ENCODE measurements around the gene NNMT. TPM values are rescaled to one million over a fixed set of nuclear protein-coding genes. Genes with fewer than 3 reads are reported as not detected.

NNMT gene
- 192 and 615 TPM in 2 replicates for total RNA-seq

DNA sequence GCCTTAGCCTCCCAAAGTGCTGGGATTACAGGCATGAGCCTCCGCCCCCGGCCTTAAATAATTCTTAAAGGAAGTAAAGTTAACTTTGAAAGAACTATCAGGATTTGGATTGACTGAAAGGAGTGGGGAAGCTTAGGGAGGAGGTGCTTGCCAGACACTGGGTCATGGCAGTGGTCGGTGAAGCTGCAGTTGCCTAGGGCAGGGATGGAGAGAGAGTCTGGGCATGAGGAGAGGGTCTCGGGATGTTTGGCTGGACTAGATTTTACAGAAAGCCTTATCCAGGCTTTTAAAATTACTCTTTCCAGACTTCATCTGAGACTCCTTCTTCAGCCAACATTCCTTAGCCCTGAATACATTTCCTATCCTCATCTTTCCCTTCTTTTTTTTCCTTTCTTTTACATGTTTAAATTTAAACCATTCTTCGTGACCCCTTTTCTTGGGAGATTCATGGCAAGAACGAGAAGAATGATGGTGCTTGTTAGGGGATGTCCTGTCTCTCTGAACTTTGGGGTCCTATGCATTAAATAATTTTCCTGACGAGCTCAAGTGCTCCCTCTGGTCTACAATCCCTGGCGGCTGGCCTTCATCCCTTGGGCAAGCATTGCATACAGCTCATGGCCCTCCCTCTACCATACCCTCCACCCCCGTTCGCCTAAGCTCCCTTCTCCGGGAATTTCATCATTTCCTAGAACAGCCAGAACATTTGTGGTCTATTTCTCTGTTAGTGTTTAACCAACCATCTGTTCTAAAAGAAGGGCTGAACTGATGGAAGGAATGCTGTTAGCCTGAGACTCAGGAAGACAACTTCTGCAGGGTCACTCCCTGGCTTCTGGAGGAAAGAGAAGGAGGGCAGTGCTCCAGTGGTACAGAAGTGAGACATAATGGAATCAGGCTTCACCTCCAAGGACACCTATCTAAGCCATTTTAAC is at the start of gene NNMT:
Gene NNMT, plus strand, starts transcription at position 724 of the 929 bp plus-strand sequence. Its CDS starts 158 bp downstream, at position 882.

Other genes starting within 250 kb of the NNMT start
- gene ZBTB16, start 236.7 kb upstream of the NNMT start, total RNA-seq = under 0.01 TPM in 1 of 2 replicates, not detected in the other
- gene C11orf71, start 104.1 kb downstream of the NNMT start, total RNA-seq = 3.8 and 5.1 TPM in 2 replicates
- 45.1 and 48.8 TPM in 2 replicates for gene RBM7, start 104.3 kb downstream of the NNMT start, total RNA-seq
- gene REXO2, start 143.1 kb downstream of the NNMT start, total RNA-seq = 271 and 318 TPM in 2 replicates